T-helper 2 cell treated with Interferon-gamma antibody and Interleukin-4, amounts not matched to agents 100 ng/mL and 5 ng/mL, for 36 hours (primary cell): Measurements from ENCODE around the gene SPAG17. TPM values are rescaled to one million over a fixed set of nuclear protein-coding genes. Genes with fewer than 3 reads are reported as not detected.
"Not testable (repeated sequence)": the region's sequence is repeated elsewhere in the genome, so short reads cannot be mapped to it uniquely, and the experiment has no call there.

Source experiments
- intact Hi-C: fragments of 100-400 bp; cut with micrococcal nuclease; formaldehyde crosslinking; loops from one replicate; pipeline ENCODE4 v1.15.1; 2023
- total RNA-seq: library from RNA; stranded (reverse); gene quantifications from 2 replicates; pipeline ENCODE4 v1.2.3, GENCODE V29; 2022

Gene SPAG17
- total RNA-seq, 1 donor from 2014 or later: not detected

- intact Hi-C loops: no loop called here
These were observed 203.4 kb downstream of the SPAG17 start for GRCh38 chr1:117981455-117982192.

DNA sequence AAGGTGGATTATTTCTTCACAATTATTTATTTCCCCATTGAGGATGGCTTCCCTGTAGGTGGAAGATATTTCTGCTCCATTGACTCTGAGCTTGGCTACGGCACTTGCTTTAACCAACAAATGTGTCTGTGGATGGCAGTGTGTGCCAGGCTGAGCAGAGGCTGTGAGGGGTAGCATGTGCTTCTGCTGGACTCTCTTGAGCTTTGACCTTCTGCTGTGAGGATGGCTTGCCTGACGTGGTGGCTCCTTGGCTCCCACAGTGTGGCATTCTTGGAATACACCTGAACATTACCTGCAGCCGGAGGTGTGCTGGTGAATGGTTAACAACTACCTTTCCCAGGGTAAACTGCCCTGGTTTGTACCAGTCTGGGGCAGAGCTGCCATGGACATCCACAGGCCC is 208.6 kb downstream of the SPAG17 start:
- intact Hi-C loops: no loop called here

GRCh38 chr1:117971777-117972176 is 213.3 kb downstream of the SPAG17 start:
- intact Hi-C loops: no loop called here

GRCh38 chr1:117970252-117970651 is 214.8 kb downstream of the SPAG17 start:
- intact Hi-C loops: no loop called here

DNA sequence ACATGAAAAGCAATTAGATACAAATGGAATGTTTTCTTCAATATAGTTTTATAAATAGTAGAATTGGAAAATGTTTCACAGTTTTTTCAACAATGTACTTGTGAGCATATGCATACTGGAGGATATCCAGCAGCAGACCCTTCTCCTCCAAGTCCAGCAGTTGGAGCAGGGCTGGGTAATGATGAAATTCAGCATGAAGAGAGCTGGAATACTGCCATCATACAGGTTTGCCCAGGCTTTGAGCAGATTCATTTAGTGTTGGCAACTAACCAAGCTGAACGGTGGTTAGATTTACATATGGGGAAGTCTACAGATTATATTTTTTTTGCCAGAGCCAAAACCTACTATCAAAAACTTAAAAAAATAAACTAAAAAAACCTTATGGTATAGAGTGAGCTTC is 217.1 kb downstream of the SPAG17 start:
- intact Hi-C loops: no loop called here

DNA sequence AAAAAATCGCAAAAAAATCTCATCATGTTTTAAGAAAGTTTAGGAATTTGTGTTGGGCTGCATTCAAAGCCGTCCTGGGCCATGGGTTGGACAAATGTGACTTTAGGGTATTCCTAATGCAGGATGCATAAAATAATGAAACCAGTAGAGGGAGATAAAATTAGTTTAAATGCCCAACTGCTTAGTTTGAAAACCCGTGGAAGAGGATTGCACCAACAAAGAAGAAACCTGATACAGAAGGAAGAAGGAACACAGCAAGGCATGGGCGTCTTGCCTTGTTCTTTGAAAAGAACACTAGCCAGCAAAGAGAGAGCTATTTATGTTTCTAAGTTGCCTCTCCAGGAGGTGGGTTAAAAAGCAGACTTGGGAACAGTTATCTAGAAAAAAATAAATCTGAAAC is 217.6 kb downstream of the SPAG17 start:
- intact Hi-C loops: no loop called here

GRCh38 chr1:117964290-117965038 is 220.6 kb downstream of the SPAG17 start:
- intact Hi-C loops: no loop called here

- intact Hi-C loops: no loop called here
These were observed 225.7 kb downstream of the SPAG17 start for GRCh38 chr1:117959364-117959763.

GRCh38 chr1:117952386-117952785 is 232.6 kb downstream of the SPAG17 start:
- intact Hi-C loops: no loop called here

- intact Hi-C loops: no loop called here
These were observed 242.7 kb downstream of the SPAG17 start for GRCh38 chr1:117942293-117942692.

- intact Hi-C loops: no loop called here
These were observed 251.3 kb downstream of the SPAG17 start for GRCh38 chr1:117933769-117934168.

- intact Hi-C loops: no loop called here
These were observed 252.5 kb downstream of the SPAG17 start for GRCh38 chr1:117932576-117932975.

DNA sequence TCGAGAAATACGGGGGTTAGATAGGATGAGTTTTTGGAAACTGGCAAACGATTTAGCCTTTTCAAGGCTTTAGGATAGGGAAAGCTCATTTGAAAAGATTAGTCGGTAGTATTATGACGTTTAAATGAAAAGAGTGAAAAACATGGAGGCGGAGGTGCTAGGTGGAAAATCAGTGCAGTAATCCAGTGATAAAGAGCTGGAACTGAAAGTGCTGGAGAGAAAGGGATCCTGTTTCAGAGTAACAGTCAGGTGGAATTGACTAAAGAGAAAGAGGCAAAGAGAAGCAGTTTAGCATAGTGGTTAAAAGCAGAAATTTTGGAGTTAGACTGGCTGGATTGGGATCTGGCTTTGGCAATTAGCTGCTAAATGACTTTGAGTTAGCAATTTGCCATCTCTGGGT is 254.5 kb downstream of the SPAG17 start:
- intact Hi-C loops: no loop called here

- intact Hi-C loops: no loop called here
These were observed 254.9 kb downstream of the SPAG17 start for GRCh38 chr1:117930173-117930447.

DNA sequence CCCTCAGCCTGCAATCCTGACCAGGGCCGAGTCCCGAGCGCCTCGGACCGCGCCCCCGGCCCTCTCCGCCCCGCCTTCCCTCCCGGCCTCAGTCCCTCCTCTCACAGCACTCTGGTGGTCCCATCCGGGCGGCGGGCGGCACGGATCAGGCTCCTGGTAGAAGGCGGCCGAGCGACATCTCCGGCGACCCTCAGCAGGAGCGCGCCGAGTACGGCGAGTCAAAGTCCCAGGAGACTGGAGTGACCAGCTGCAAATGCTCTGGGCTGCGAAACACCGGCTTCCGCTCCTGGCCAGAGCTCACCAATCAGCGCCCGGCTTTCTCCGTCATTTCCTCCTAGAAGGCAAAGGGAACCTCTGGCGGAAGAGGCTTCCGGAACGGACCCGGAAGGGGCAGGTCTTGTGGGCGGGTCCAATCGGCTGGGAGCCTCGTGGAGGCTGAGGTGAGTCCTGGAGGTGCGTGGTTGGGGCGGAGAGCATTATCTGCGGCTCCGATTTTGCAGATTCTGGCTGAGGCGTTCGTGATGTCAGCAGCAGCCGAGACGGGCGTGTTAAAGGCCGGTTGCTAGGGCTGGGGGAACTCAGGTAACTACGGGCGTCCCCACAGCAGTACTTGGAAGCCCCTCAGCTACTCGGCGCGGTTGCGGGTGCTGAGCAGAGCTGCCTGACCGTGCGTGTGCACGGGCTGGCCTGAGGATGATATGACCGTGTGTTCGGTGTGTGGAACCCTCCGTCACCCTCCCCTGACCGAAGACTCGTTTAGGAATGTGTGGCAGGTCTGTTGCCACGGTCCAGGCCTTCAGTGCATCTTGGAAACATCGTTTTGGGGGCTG is 255.5 kb downstream of the SPAG17 start, which contains the start of the genes GDAP2 and WDR3:
GDAP2 (minus strand) TSS at position 279 of the 830 bp plus-strand sequence. CDS start 9,264 bp downstream, outside the sequence.
WDR3 (plus strand) TSS at position 397 of the 830 bp plus-strand sequence. CDS start 3,581 bp downstream, outside the sequence.
- intact Hi-C loops: loop anchor here (1.0 to 5.0 kb wide), 3 partner anchors 324 to 1211 kb away; partner anchors contain the start of genes MAN1A2 and WARS2

GRCh38 chr1:117928881-117929342 is 256.1 kb downstream of the SPAG17 start:
- intact Hi-C loops: loop anchor here (1.0 to 5.0 kb wide), 3 partner anchors 324 to 1211 kb away; partner anchors contain the start of genes MAN1A2 and WARS2

DNA sequence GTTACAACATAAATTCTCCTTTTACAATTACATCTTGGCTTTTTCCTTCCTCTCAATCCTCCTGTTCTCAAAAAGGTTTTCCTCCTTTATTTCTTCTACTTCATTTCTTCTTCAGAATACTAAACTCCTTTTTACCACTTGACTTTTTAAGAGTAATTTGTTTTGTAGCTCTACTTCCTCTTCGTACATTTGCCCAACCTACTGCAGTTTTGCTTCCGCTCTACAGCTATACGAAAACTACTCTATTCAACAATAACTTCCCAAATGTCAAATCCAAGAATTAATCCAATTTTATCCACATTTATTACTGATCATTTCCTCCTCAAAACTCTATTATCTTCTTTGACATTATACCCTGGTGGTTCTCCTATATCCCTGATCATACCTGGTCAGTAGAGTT is 259.0 kb downstream of the SPAG17 start:
- intact Hi-C loops: loop anchor here (5.0 kb wide), 1 partner anchor 559 kb away; the partner anchor contains the start of gene MAN1A2

- intact Hi-C loops: not testable (repeated sequence)
These were observed 262.3 kb downstream of the SPAG17 start for GRCh38 chr1:117922717-117923116.

GRCh38 chr1:117921991-117922390 is 263.0 kb downstream of the SPAG17 start:
- intact Hi-C loops: no loop called here

- intact Hi-C loops: no loop called here
These were observed 265.7 kb downstream of the SPAG17 start for GRCh38 chr1:117919376-117919775.

- intact Hi-C loops: no loop called here
These were observed 274.0 kb downstream of the SPAG17 start for GRCh38 chr1:117911051-117911450.
